ENCODE data around the gene IFI27.

IFI27 gene

GRCh38 chr14:94136575-94137331 lies 26.2 kb downstream of the IFI27 start:
- Histone ChIP-seq H3K9me3 (ENCODE audit: control insufficient read depth, insufficient read depth, low read length) (no peaks in the 10 kb centered on the region), H3K36me3 (ENCODE audit: control insufficient read depth, insufficient read depth, low read length) (no peaks in the 10 kb centered on the region), H3K27me3 (ENCODE audit: control insufficient read depth, insufficient read depth, low read length) (no peaks in the 10 kb centered on the region), H3K4me1 (ENCODE audit: control insufficient read depth, insufficient read depth, low read length) (peaks cover 5% of the 10 kb centered on the region), H3K27ac (ENCODE audit: low read length) (no peak overlapping the region), H3K4me3 (ENCODE audit: low read length) (no peak overlapping the region)
- peak; percentile 89 for DNase-seq (ENCODE audit: low read depth, low spot score)
- WGBS (ENCODE audit: insufficient coverage, insufficient read length) = no CpG with 5 or more reads among the region's 18 CpGs

GRCh38 chr14:94138251-94138650 lies 27.7 kb downstream of the IFI27 start:
- Histone ChIP-seq H3K4me3 (ENCODE audit: low read length) (no peak overlapping the region), H3K4me1 (ENCODE audit: control insufficient read depth, insufficient read depth, low read length) (peaks cover 5% of the 10 kb centered on the region), H3K9me3 (ENCODE audit: control insufficient read depth, insufficient read depth, low read length) (no peaks in the 10 kb centered on the region), H3K27ac (ENCODE audit: low read length) (no peak overlapping the region), H3K36me3 (ENCODE audit: control insufficient read depth, insufficient read depth, low read length) (no peaks in the 10 kb centered on the region), H3K27me3 (ENCODE audit: control insufficient read depth, insufficient read depth, low read length) (no peaks in the 10 kb centered on the region)
- no peak for DNase-seq (ENCODE audit: low read depth, low spot score)
- no CpG with 5 or more reads among the region's 9 CpGs for WGBS (ENCODE audit: insufficient coverage, insufficient read length)

GRCh38 chr14:94139006-94139405 lies 28.5 kb downstream of the IFI27 start:
- Histone ChIP-seq H3K36me3 (ENCODE audit: control insufficient read depth, insufficient read depth, low read length) (no peaks in the 10 kb centered on the region), H3K4me3 (ENCODE audit: low read length) (no peak overlapping the region), H3K27ac (ENCODE audit: low read length) (no peak overlapping the region), H3K4me1 (ENCODE audit: control insufficient read depth, insufficient read depth, low read length) (peaks cover 5% of the 10 kb centered on the region), H3K9me3 (ENCODE audit: control insufficient read depth, insufficient read depth, low read length) (no peaks in the 10 kb centered on the region), H3K27me3 (ENCODE audit: control insufficient read depth, insufficient read depth, low read length) (no peaks in the 10 kb centered on the region)
- no peak for DNase-seq (ENCODE audit: low read depth, low spot score)
- no CpG with 5 or more reads among the region's 5 CpGs for WGBS (ENCODE audit: insufficient coverage, insufficient read length)

- Histone ChIP-seq H3K4me1 (ENCODE audit: control insufficient read depth, insufficient read depth, low read length) (peaks cover 5% of the 10 kb centered on the region), H3K4me3 (ENCODE audit: low read length) (no peak overlapping the region), H3K36me3 (ENCODE audit: control insufficient read depth, insufficient read depth, low read length) (no peaks in the 10 kb centered on the region), H3K27me3 (ENCODE audit: control insufficient read depth, insufficient read depth, low read length) (no peaks in the 10 kb centered on the region), H3K9me3 (ENCODE audit: control insufficient read depth, insufficient read depth, low read length) (no peaks in the 10 kb centered on the region), H3K27ac (ENCODE audit: low read length) (no peak overlapping the region)
- WGBS (ENCODE audit: insufficient coverage, insufficient read length) = no CpG with 5 or more reads among the region's 5 CpGs
- DNase-seq (ENCODE audit: low read depth, low spot score) = no peak
These were observed 28.9 kb downstream of the IFI27 start for GRCh38 chr14:94139421-94139820.

GRCh38 chr14:94142247-94142646 lies 31.7 kb downstream of the IFI27 start:
- no CpG with 5 or more reads among the region's 3 CpGs for WGBS (ENCODE audit: insufficient coverage, insufficient read length)
- no peak overlapping the region for H3K27ac ChIP-seq (ENCODE audit: low read length)

GRCh38 chr14:94142836-94143235 lies 32.3 kb downstream of the IFI27 start:
- no CpG with 5 or more reads among the region's 1 CpG for WGBS (ENCODE audit: insufficient coverage, insufficient read length)
- no peak overlapping the region for H3K27ac ChIP-seq (ENCODE audit: low read length)
- H3K4me3 ChIP-seq (ENCODE audit: low read length) = no peak overlapping the region
- no peaks in the 10 kb centered on the region for H3K36me3 ChIP-seq (ENCODE audit: control insufficient read depth, insufficient read depth, low read length)
- H3K27me3 ChIP-seq (ENCODE audit: control insufficient read depth, insufficient read depth, low read length) = no peaks in the 10 kb centered on the region
- H3K9me3 ChIP-seq (ENCODE audit: control insufficient read depth, insufficient read depth, low read length) = no peaks in the 10 kb centered on the region
- DNase-seq (ENCODE audit: low read depth, low spot score) = no peak
- peaks cover 8% of the 10 kb centered on the region for H3K4me1 ChIP-seq (ENCODE audit: control insufficient read depth, insufficient read depth, low read length)

More at GRCh38 chr14:94142247-94142646, 31.7 kb downstream of the IFI27 start:
- Histone ChIP-seq H3K36me3 (ENCODE audit: control insufficient read depth, insufficient read depth, low read length) (no peaks in the 10 kb centered on the region), H3K9me3 (ENCODE audit: control insufficient read depth, insufficient read depth, low read length) (no peaks in the 10 kb centered on the region), H3K4me3 (ENCODE audit: low read length) (no peak overlapping the region), H3K4me1 (ENCODE audit: control insufficient read depth, insufficient read depth, low read length) (peaks cover 8% of the 10 kb centered on the region), H3K27me3 (ENCODE audit: control insufficient read depth, insufficient read depth, low read length) (no peaks in the 10 kb centered on the region)
- no peak for DNase-seq (ENCODE audit: low read depth, low spot score)

GRCh38 chr14:94143239-94143638 lies 32.7 kb downstream of the IFI27 start:
- WGBS (ENCODE audit: insufficient coverage, insufficient read length) = no CpG with 5 or more reads among the region's 3 CpGs
- no peak for DNase-seq (ENCODE audit: low read depth, low spot score)
- Histone ChIP-seq H3K36me3 (ENCODE audit: control insufficient read depth, insufficient read depth, low read length) (no peaks in the 10 kb centered on the region), H3K27me3 (ENCODE audit: control insufficient read depth, insufficient read depth, low read length) (no peaks in the 10 kb centered on the region), H3K27ac (ENCODE audit: low read length) (no peak overlapping the region), H3K4me1 (ENCODE audit: control insufficient read depth, insufficient read depth, low read length) (peaks cover 8% of the 10 kb centered on the region), H3K4me3 (ENCODE audit: low read length) (no peak overlapping the region), H3K9me3 (ENCODE audit: control insufficient read depth, insufficient read depth, low read length) (no peaks in the 10 kb centered on the region)

- Histone ChIP-seq H3K9me3 (ENCODE audit: control insufficient read depth, insufficient read depth, low read length) (no peaks in the 10 kb centered on the region), H3K4me3 (ENCODE audit: low read length) (no peak overlapping the region), H3K36me3 (ENCODE audit: control insufficient read depth, insufficient read depth, low read length) (no peaks in the 10 kb centered on the region), H3K27ac (ENCODE audit: low read length) (no peak overlapping the region), H3K27me3 (ENCODE audit: control insufficient read depth, insufficient read depth, low read length) (no peaks in the 10 kb centered on the region), H3K4me1 (ENCODE audit: control insufficient read depth, insufficient read depth, low read length) (peaks cover 7% of the 10 kb centered on the region)
- DNase-seq (ENCODE audit: low read depth, low spot score) = no peak
- no CpG with 5 or more reads among the region's 4 CpGs for WGBS (ENCODE audit: insufficient coverage, insufficient read length)
These were observed 33.2 kb downstream of the IFI27 start for GRCh38 chr14:94143711-94144110.

- no CpG with 5 or more reads among the region's 1 CpG for WGBS (ENCODE audit: insufficient coverage, insufficient read length)
- H3K27ac ChIP-seq (ENCODE audit: low read length) = no peak overlapping the region
- no peaks in the 10 kb centered on the region for H3K9me3 ChIP-seq (ENCODE audit: control insufficient read depth, insufficient read depth, low read length)
- peaks cover 3% of the 10 kb centered on the region for H3K4me1 ChIP-seq (ENCODE audit: control insufficient read depth, insufficient read depth, low read length)
- no peak for DNase-seq (ENCODE audit: low read depth, low spot score)
- H3K36me3 ChIP-seq (ENCODE audit: control insufficient read depth, insufficient read depth, low read length) = no peaks in the 10 kb centered on the region
- H3K27me3 ChIP-seq (ENCODE audit: control insufficient read depth, insufficient read depth, low read length) = no peaks in the 10 kb centered on the region
- H3K4me3 ChIP-seq (ENCODE audit: low read length) = no peak overlapping the region
These were observed 34.2 kb downstream of the IFI27 start for GRCh38 chr14:94144765-94145164.

GRCh38 chr14:94145902-94146527 lies 35.5 kb downstream of the IFI27 start:
- Histone ChIP-seq H3K4me1 (ENCODE audit: control insufficient read depth, insufficient read depth, low read length) (peaks cover 3% of the 10 kb centered on the region; the same call in 1 of the 2 replicates), H3K27ac (ENCODE audit: low read length) (no peak overlapping the region), H3K9me3 (ENCODE audit: control insufficient read depth, insufficient read depth, low read length) (no peaks in the 10 kb centered on the region), H3K27me3 (ENCODE audit: control insufficient read depth, insufficient read depth, low read length) (no peaks in the 10 kb centered on the region), H3K4me3 (ENCODE audit: low read length) (no peak overlapping the region), H3K36me3 (ENCODE audit: control insufficient read depth, insufficient read depth, low read length) (no peaks in the 10 kb centered on the region)
- WGBS (ENCODE audit: insufficient coverage, insufficient read length) = no CpG with 5 or more reads among the region's 6 CpGs
- no peak for DNase-seq (ENCODE audit: low read depth, low spot score)

GRCh38 chr14:94152676-94153075 lies 42.1 kb downstream of the IFI27 start:
- WGBS (ENCODE audit: insufficient coverage, insufficient read length) = no CpG with 5 or more reads among the region's 1 CpG
- Histone ChIP-seq H3K27ac (ENCODE audit: low read length) (no peak overlapping the region), H3K27me3 (ENCODE audit: control insufficient read depth, insufficient read depth, low read length) (no peaks in the 10 kb centered on the region), H3K9me3 (ENCODE audit: control insufficient read depth, insufficient read depth, low read length) (no peaks in the 10 kb centered on the region), H3K36me3 (ENCODE audit: control insufficient read depth, insufficient read depth, low read length) (no peaks in the 10 kb centered on the region), H3K4me3 (ENCODE audit: low read length) (no peak overlapping the region), H3K4me1 (ENCODE audit: control insufficient read depth, insufficient read depth, low read length) (no peaks in the 10 kb centered on the region)
- DNase-seq (ENCODE audit: low read depth, low spot score) = no peak
